Measurements from ENCODE around the gene VPS18.

DNA sequence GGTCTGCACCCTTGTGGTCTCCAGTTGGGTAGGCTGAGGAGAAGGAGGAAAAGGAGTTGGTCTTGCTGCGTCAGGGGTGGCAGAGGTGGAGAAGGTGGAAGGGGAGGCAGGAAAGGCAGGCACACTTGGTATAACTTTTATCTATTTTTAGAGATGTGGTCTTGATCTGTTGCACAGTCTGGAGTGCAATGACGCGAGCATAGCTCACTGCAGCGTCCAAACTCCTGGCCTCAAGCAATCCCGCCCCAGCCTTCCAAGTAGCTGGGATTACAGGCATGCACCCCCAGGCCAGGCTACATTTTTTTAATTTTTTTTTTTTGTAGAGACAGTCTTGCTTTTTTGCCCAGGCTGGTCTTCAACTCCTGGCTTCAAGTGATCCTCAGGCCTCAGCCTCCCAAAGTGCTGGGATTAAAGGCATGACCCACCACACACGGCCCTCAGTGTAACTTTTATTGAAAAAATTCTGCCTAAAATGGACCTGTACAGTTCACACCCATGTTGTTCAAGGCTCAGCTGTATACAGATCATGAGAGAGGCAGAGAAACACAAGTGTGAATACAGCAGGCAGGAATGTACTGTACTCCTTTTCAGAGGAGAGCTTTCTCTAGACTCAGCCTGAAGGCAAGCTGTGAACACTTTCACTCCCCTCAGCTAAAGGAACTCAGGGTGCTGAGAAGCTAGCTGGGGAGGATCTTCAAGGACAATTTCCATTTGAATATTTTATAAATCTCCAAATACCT is 18.1 kb upstream of the VPS18 start:
- TF ChIP-seq, protein P1, sequence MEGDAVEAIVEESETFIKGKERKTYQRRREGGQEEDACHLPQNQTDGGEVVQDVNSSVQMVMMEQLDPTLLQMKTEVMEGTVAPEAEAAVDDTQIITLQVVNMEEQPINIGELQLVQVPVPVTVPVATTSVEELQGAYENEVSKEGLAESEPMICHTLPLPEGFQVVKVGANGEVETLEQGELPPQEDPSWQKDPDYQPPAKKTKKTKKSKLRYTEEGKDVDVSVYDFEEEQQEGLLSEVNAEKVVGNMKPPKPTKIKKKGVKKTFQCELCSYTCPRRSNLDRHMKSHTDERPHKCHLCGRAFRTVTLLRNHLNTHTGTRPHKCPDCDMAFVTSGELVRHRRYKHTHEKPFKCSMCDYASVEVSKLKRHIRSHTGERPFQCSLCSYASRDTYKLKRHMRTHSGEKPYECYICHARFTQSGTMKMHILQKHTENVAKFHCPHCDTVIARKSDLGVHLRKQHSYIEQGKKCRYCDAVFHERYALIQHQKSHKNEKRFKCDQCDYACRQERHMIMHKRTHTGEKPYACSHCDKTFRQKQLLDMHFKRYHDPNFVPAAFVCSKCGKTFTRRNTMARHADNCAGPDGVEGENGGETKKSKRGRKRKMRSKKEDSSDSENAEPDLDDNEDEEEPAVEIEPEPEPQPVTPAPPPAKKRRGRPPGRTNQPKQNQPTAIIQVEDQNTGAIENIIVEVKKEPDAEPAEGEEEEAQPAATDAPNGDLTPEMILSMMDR (IDR thresholded peaks at IDR 0.05; ENCODE audit: extremely low read depth in 1 of 2, insufficient read depth in 1 of 2, low read depth in 1 of 2, low read length in 2 of 2), result no peak
- TF ChIP-seq JUN (IDR thresholded peaks at IDR 0.05; ENCODE audit: borderline replicate concordance, insufficient read depth, insufficient read length, low read depth), result no peak

All from endothelial cell of umbilical vein (primary cell).